Thyroid gland (tissue), 4 donors: ENCODE data around the gene RRP8. TPM values are rescaled to one million over a fixed set of nuclear protein-coding genes. Genes with fewer than 3 reads are reported as not detected.

Experiments
- DNase-seq, 2 donors: peaks; one replicate each; pipeline ENCODE4 v3.0.0-alpha.2; 2019
- H3K27ac ChIP-seq, 3 donors: fragments of 200-600 bp; sonication (generic); 1 replicate in 2 of 3; 2 replicates in 1 of 3; pipeline ENCODE4 v1.5.1; 2016 to 2019; ENCODE audit warnings: mild to moderate bottlenecking in 1 of 3, moderate library complexity in 1 of 3
- H3K27me3 ChIP-seq: fragments of 200-600 bp; sonication (generic); one replicate; pipeline ENCODE4 v1.5.1; 2019
- H3K36me3 ChIP-seq, 2 donors: fragments of 200-600 bp; sonication (generic); one replicate each; pipeline ENCODE4 v1.5.1; 2016 to 2019
- H3K4me1 ChIP-seq, 2 donors: fragments of 200-600 bp; sonication (generic); one replicate each; pipeline ENCODE4 v1.5.1; 2017 to 2019
- H3K4me3 ChIP-seq, 3 donors: fragments of 200-600 bp; sonication (generic); replicated peaks in 1 of 3; 1 replicate in 2 of 3; 2 replicates in 1 of 3; pipeline ENCODE4 v1.5.1; 2016; ENCODE audit warnings: mild to moderate bottlenecking in 1 of 3
- H3K9me3 ChIP-seq: fragments of 200-600 bp; sonication (generic); one replicate; pipeline ENCODE4 v1.5.1; 2017
- POLR2A ChIP-seq, 2 donors: fragments of 450-650 bp; IDR thresholded peaks; one replicate each; pipeline ENCODE4 v1.6.1; 2017; ENCODE audit warnings: antibody characterized with exemption in 2 of 2, mild to moderate bottlenecking in 2 of 2, moderate library complexity in 1 of 2
- WGBS, 2 donors: methylation state at CpG; one replicate each; pipeline ENCODE4 v1.1.5; 2017; 5-methylcytosine and 5-hydroxymethylcytosine counted together
- intact Hi-C: fragments of 100-400 bp; cut with DNase I; formaldehyde crosslinking; loops from one replicate; pipeline ENCODE4 v1.15.1; 2023
- total RNA-seq, 4 donors: library from RNA; depleted of rRNA; stranded (reverse); fragments of >200 nt; gene quantifications; one replicate each; pipeline ENCODE4 v1.2.3, GENCODE V29; 2016
- TF ChIP-seq, protein P1 (sequence below), 6 experiments: fragments of 200-600 bp in 3 of 6; fragments of 450-650 bp in 3 of 6; sonication (generic) in 3 of 6; IDR thresholded peaks; one replicate each; pipeline ENCODE4 v1.5.1; 2016 to 2019; ENCODE audit warnings: antibody characterized with exemption in 6 of 6, mild to moderate bottlenecking in 2 of 6, inconsistent platforms in 1 of 6, moderate library complexity in 1 of 6

The RRP8 gene
- total RNA-seq, 4 donors from 2014 or later: 12.9 to 36.7 (median 18.8) TPM

GRCh38 chr11:6569706-6570105 is 33.7 kb downstream of the RRP8 start:
- H3K9me3 ChIP-seq: no peaks in the 10 kb centered on the region
- no peak for DNase-seq
- H3K36me3 ChIP-seq: no peaks in the 10 kb centered on the region
- H3K27ac ChIP-seq: no peak overlapping the region
- H3K4me1 ChIP-seq: peaks cover 47 to 54% of the 10 kb centered on the region in 2 donors
- H3K4me3 ChIP-seq: no peak overlapping the region
- WGBS, 2 donors: 86 to 93% methylated on average over 5 of the region's 5 CpGs
- intact Hi-C loops: no loop called here
- no peaks in the 10 kb centered on the region for H3K27me3 ChIP-seq
- TF ChIP-seq, protein P1, sequence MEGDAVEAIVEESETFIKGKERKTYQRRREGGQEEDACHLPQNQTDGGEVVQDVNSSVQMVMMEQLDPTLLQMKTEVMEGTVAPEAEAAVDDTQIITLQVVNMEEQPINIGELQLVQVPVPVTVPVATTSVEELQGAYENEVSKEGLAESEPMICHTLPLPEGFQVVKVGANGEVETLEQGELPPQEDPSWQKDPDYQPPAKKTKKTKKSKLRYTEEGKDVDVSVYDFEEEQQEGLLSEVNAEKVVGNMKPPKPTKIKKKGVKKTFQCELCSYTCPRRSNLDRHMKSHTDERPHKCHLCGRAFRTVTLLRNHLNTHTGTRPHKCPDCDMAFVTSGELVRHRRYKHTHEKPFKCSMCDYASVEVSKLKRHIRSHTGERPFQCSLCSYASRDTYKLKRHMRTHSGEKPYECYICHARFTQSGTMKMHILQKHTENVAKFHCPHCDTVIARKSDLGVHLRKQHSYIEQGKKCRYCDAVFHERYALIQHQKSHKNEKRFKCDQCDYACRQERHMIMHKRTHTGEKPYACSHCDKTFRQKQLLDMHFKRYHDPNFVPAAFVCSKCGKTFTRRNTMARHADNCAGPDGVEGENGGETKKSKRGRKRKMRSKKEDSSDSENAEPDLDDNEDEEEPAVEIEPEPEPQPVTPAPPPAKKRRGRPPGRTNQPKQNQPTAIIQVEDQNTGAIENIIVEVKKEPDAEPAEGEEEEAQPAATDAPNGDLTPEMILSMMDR (IDR thresholded peaks at IDR 0.05): no peak
- TF ChIP-seq POLR2A (IDR thresholded peaks at IDR 0.05): no peak

- Histone ChIP-seq H3K9me3 (no peaks in the 10 kb centered on the region), H3K4me3 (no peak overlapping the region), H3K27me3 (no peaks in the 10 kb centered on the region), H3K27ac (peak overlapping the region; percentile 54 to 70 (median 70)), H3K36me3 (no peaks in the 10 kb centered on the region), H3K4me1 (peaks cover 47 to 52% of the 10 kb centered on the region in 2 donors)
- peak in 1 of 2 donors; percentile 30 for TF ChIP-seq POLR2A (IDR thresholded peaks at IDR 0.05)
- TF ChIP-seq, protein P1 (IDR thresholded peaks at IDR 0.05): no peak
- WGBS, 2 donors: 35 to 40% methylated on average over 4 of the region's 4 CpGs
- DNase-seq: peak; percentile 96 to 97
- intact Hi-C loops: no loop called here
Observed at GRCh38 chr11:6568191-6568918, 35.1 kb downstream of the RRP8 start.

- Histone ChIP-seq H3K4me3 (no peak overlapping the region), H3K36me3 (no peaks in the 10 kb centered on the region), H3K9me3 (no peaks in the 10 kb centered on the region), H3K27me3 (no peaks in the 10 kb centered on the region), H3K27ac (peak overlapping the region; percentile 54 to 70 (median 70)), H3K4me1 (peaks cover 39 to 48% of the 10 kb centered on the region in 2 donors)
- TF ChIP-seq, protein P1 (IDR thresholded peaks at IDR 0.05): no peak
- no peak for TF ChIP-seq POLR2A (IDR thresholded peaks at IDR 0.05)
- 40% methylated on average over 2 of the region's 7 CpGs; no CpG with 5 or more reads in 1 of the 2 donors for WGBS, 2 donors
- intact Hi-C loops: no loop called here
- DNase-seq: no peak
Observed at GRCh38 chr11:6567371-6567745, 36.1 kb downstream of the RRP8 start.

- H3K4me3 ChIP-seq: no peak overlapping the region
- H3K9me3 ChIP-seq: no peaks in the 10 kb centered on the region
- no peaks in the 10 kb centered on the region for H3K27me3 ChIP-seq
- H3K36me3 ChIP-seq: no peaks in the 10 kb centered on the region
- DNase-seq: peak; percentile 90 to 93
- peak in 1 of 2 donors; percentile 28 for TF ChIP-seq POLR2A (IDR thresholded peaks at IDR 0.05)
- TF ChIP-seq, protein P1 (IDR thresholded peaks at IDR 0.05): no peak
- intact Hi-C loops: no loop called here
- peaks cover 36 to 42% of the 10 kb centered on the region in 2 donors for H3K4me1 ChIP-seq
- H3K27ac ChIP-seq: peak overlapping the region; percentile 54 to 70 (median 70)
- 59 to 66% methylated on average over 13 of the region's 13 CpGs for WGBS, 2 donors
Observed at GRCh38 chr11:6566704-6567370, 36.6 kb downstream of the RRP8 start.
